ENCODE measurements around the gene FGF19.

FGF19 gene

GRCh38 chr11:69703768-69704507 lies at the start of gene FGF19:
Gene FGF19 (minus strand): TSS chr11:69704022. CDS start chr11:69703876, 146 bp downstream.
- no peak for DNase-seq

- DNase-seq: no peak
Measured at GRCh38 chr11:69752890-69753289, 49.1 kb upstream of the FGF19 start.

- no peak for DNase-seq
Measured at GRCh38 chr11:69750875-69751597, 47.2 kb upstream of the FGF19 start.

GRCh38 chr11:69750108-69750850 lies 46.5 kb upstream of the FGF19 start:
- DNase-seq: no peak

- no peak for DNase-seq
Measured at GRCh38 chr11:69748637-69749036, 44.8 kb upstream of the FGF19 start.

GRCh38 chr11:69746752-69747742 lies 43.2 kb upstream of the FGF19 start:
- no peak for DNase-seq

GRCh38 chr11:69746140-69746539 lies 42.3 kb upstream of the FGF19 start:
- DNase-seq: no peak

GRCh38 chr11:69745201-69745600 lies 41.4 kb upstream of the FGF19 start:
- DNase-seq: no peak

- no peak for DNase-seq
Measured at GRCh38 chr11:69744435-69744834, 40.6 kb upstream of the FGF19 start.

- no peak for DNase-seq
Measured at GRCh38 chr11:69734841-69735240, 31.0 kb upstream of the FGF19 start.

GRCh38 chr11:69734367-69734766 lies 30.5 kb upstream of the FGF19 start:
- no peak for DNase-seq

- DNase-seq: no peak
Measured at GRCh38 chr11:69732910-69733309, 29.1 kb upstream of the FGF19 start.

- DNase-seq: no peak
Measured at GRCh38 chr11:69731110-69731509, 27.3 kb upstream of the FGF19 start.

GRCh38 chr11:69730500-69730899 lies 26.7 kb upstream of the FGF19 start:
- DNase-seq: no peak

GRCh38 chr11:69729252-69729651 lies 25.4 kb upstream of the FGF19 start:
- DNase-seq: no peak

- no peak for DNase-seq
Measured at GRCh38 chr11:69727266-69727665, 23.4 kb upstream of the FGF19 start.

GRCh38 chr11:69726481-69726880 lies 22.7 kb upstream of the FGF19 start:
- DNase-seq: no peak

GRCh38 chr11:69726019-69726418 lies 22.2 kb upstream of the FGF19 start:
- no peak for DNase-seq

- DNase-seq: no peak
Measured at GRCh38 chr11:69721745-69722144, 17.9 kb upstream of the FGF19 start.

- no peak for DNase-seq
Measured at GRCh38 chr11:69721106-69721505, 17.3 kb upstream of the FGF19 start.

GRCh38 chr11:69718912-69719311 lies 15.1 kb upstream of the FGF19 start:
- DNase-seq: no peak

GRCh38 chr11:69718147-69718546 lies 14.3 kb upstream of the FGF19 start:
- no peak for DNase-seq
